ENCODE results near the gene NRXN3. TPM values are rescaled to one million over a fixed set of nuclear protein-coding genes. Genes with fewer than 3 reads are reported as not detected.

NRXN3 gene
- polyA plus RNA-seq, 1 donor from 2014 or later, result 110 TPM

- Histone ChIP-seq H3K4me3 (ENCODE audit: low read length) (no peak overlapping the region), H2AFZ (ENCODE audit: low read depth, low read length) (no peak overlapping the region), H3F3A (ENCODE audit: insufficient read depth, low read length, poor library complexity, severe bottlenecking) (no peaks in the 10 kb centered on the region), H3K4me2 (ENCODE audit: low read length) (no peak overlapping the region), H3K27ac (ENCODE audit: low read length) (no peak overlapping the region), H3K79me2 (replicated peaks; ENCODE audit: insufficient read depth, low read length) (no peaks in the 10 kb centered on the region), H4K20me1 (ENCODE audit: insufficient read depth) (no peaks in the 10 kb centered on the region), H3K36me3 (ENCODE audit: insufficient read depth, low read length) (no peaks in the 10 kb centered on the region), H3K9ac (ENCODE audit: low read length) (no peak overlapping the region), H3K9me3 (ENCODE audit: low read length) (no peaks in the 10 kb centered on the region), H3K27me3 (ENCODE audit: insufficient read depth, low read depth, low read length) (no peaks in the 10 kb centered on the region), H3K9me2 (ENCODE audit: insufficient read depth, low read length) (no peaks in the 10 kb centered on the region)
- TF ChIP-seq POLR2AphosphoS5 (IDR thresholded peaks at IDR 0.05) (no peak), SMC3 (conservative IDR thresholded peaks at IDR 0.05; ENCODE audit: poor library complexity) (no peak), TAF1 (IDR thresholded peaks at IDR 0.05; ENCODE audit: low read depth) (no peak), RAD21 (conservative IDR thresholded peaks at IDR 0.05) (no peak), EP300 (conservative IDR thresholded peaks at IDR 0.05; ENCODE audit: poor library complexity, severe bottlenecking) (no peak), MXI1 (conservative IDR thresholded peaks at IDR 0.05; ENCODE audit: poor library complexity, severe bottlenecking) (no peak), REST (IDR thresholded peaks at IDR 0.05; ENCODE audit: borderline replicate concordance) (no peak)
Measured at GRCh38 chr14:78445275-78445674, 275.1 kb downstream of the NRXN3 start.

- Histone ChIP-seq H3K4me3 (ENCODE audit: low read length) (no peak overlapping the region), H3K9ac (ENCODE audit: low read length) (no peak overlapping the region), H3K4me2 (ENCODE audit: low read length) (no peak overlapping the region), H4K20me1 (ENCODE audit: insufficient read depth) (no peaks in the 10 kb centered on the region), H3K79me2 (replicated peaks; ENCODE audit: insufficient read depth, low read length) (no peaks in the 10 kb centered on the region), H3K9me2 (ENCODE audit: insufficient read depth, low read length) (no peaks in the 10 kb centered on the region), H3K36me3 (ENCODE audit: insufficient read depth, low read length) (no peaks in the 10 kb centered on the region), H3K27me3 (ENCODE audit: insufficient read depth, low read depth, low read length) (no peaks in the 10 kb centered on the region), H3K9me3 (ENCODE audit: low read length) (no peaks in the 10 kb centered on the region), H3K27ac (ENCODE audit: low read length) (no peak overlapping the region), H2AFZ (ENCODE audit: low read depth, low read length) (no peak overlapping the region), H3F3A (ENCODE audit: insufficient read depth, low read length, poor library complexity, severe bottlenecking) (no peaks in the 10 kb centered on the region)
- no peak for TF ChIP-seq POLR2AphosphoS5 (IDR thresholded peaks at IDR 0.05)
- no peak for TF ChIP-seq RAD21 (conservative IDR thresholded peaks at IDR 0.05)
- TF ChIP-seq TAF1 (IDR thresholded peaks at IDR 0.05; ENCODE audit: low read depth), result no peak
- TF ChIP-seq CTCF (IDR thresholded peaks at IDR 0.05; ENCODE audit: poor library complexity, severe bottlenecking), result no peak
Measured at GRCh38 chr14:78446807-78447206, 276.6 kb downstream of the NRXN3 start.
